Right ventricle myocardium superior (tissue), 1 donor: ENCODE data around the gene SH3BP4. TPM values are rescaled to one million over a fixed set of nuclear protein-coding genes. Genes with fewer than 3 reads are reported as not detected.

Source experiments
- ATAC-seq: fragments of 200-7000 bp; cut with Tn5 transposase; one replicate; pipeline ENCODE4 v1.9.1; 2020; ENCODE audit warnings: mild to moderate bottlenecking; ENCODE audit not compliant: poor library complexity
- DNase-seq: peaks from one replicate; pipeline ENCODE4 v3.0.0-alpha.2; 2020
- intact Hi-C: fragments of 100-400 bp; cut with DNase I; formaldehyde crosslinking; loops from one replicate; pipeline ENCODE4 v1.11.2; 2022
- total RNA-seq: library from RNA; stranded (reverse); fragmentation: NEBNext Ultra II Directional; extraction: Animal tissue kit (Norgen Biotek cat#: 25700); gene quantifications from one replicate; pipeline ENCODE4 v1.2.1, GENCODE V29; 2021
- donor health status: DM: no; HTN: yes; CAD: no; lungs with severe emphysema.

SH3BP4 gene
- total RNA-seq, 1 donor from 2014 or later: 9.0 TPM

- DNase-seq: no peak
- intact Hi-C loops: no loop called here
Observed at GRCh38 chr2:234960175-234961088, 8.6 kb downstream of the SH3BP4 start.

DNA sequence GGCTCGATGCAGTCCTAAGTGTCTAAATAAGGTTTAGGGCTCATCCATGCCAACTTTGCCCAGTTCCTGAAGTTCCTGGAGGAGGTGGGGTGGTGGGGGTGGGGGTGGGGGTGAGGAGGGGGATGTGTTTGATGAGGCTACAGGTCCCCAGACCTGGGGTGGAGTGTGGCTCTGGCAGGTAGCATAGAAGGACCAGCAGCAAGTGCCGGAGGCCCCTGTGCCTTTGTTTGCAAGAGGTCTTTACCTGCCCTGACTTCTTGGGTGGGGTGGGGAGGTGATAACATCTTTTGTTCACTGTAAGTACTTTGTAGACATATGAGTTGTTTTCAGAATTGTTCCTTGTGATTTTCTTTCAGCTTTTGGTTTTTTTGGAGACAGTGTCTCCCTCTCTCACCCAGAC, 10.0 kb downstream of the SH3BP4 start:
- intact Hi-C loops: no loop called here
- DNase-seq (no peak), ATAC-seq (no peak)

More at GRCh38 chr2:234960175-234961088, 8.6 kb downstream of the SH3BP4 start:
- no peak for ATAC-seq

GRCh38 chr2:234963773-234964615, 12.2 kb downstream of the SH3BP4 start:
- intact Hi-C loops: no loop called here
- no peak for ATAC-seq
- no peak for DNase-seq

GRCh38 chr2:234964631-234965461, 13.0 kb downstream of the SH3BP4 start:
- ATAC-seq: no peak
- DNase-seq: no peak
- intact Hi-C loops: no loop called here

GRCh38 chr2:234966340-234966739, 14.5 kb downstream of the SH3BP4 start:
- ATAC-seq (no peak), DNase-seq (no peak)
- intact Hi-C loops: no loop called here

GRCh38 chr2:234967201-234967869, 15.5 kb downstream of the SH3BP4 start:
- intact Hi-C loops: no loop called here
- DNase-seq: no peak
- no peak for ATAC-seq

GRCh38 chr2:234967870-234968208, 16.0 kb downstream of the SH3BP4 start:
- intact Hi-C loops: no loop called here
- DNase-seq: no peak
- ATAC-seq: no peak

GRCh38 chr2:234968631-234969305, 17.0 kb downstream of the SH3BP4 start:
- DNase-seq: no peak
- intact Hi-C loops: no loop called here
- no peak for ATAC-seq

DNA sequence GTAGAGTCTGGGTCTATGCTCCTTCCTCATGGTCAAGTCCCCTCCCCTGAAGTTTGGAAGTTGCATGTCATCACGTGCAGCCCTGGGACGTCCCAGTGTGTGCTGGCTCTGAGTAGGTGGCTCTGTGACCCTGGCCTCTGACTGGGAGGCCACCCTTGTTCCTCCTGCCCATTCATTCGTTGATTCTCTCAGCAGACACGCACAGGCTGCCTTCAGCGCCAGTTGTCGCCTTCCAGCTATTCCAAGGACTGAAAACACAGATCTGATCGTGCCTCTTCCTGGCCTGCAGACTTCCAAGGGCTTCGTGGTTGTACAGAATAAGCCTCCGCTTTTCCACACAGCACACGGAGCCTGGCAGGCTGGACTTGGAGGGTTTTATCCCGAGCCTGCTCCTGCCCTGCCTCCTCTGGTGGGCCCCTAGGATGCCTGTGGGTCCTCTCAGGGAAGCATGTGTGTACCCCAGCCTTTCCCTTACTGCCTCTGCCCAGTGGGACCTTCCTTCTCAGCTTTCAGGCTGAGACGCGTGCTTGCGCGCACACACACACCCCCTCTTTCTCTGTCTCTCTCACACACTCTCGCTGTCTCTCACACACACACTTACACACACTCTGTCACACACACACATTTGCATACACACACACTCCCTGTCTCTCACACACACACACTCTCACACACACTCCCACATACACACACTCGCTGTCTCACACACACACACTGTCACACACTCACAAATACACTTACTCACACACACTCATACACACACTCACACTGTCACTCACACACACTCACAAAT, 17.7 kb downstream of the SH3BP4 start:
- ATAC-seq (no peak), DNase-seq (no peak)
- intact Hi-C loops: no loop called here

- no peak for DNase-seq
- ATAC-seq: no peak
- intact Hi-C loops: no loop called here
Observed at GRCh38 chr2:234970099-234970440, 18.3 kb downstream of the SH3BP4 start.

- intact Hi-C loops: no loop called here
- DNase-seq: no peak
- no peak for ATAC-seq
Observed at GRCh38 chr2:234970477-234970882, 18.7 kb downstream of the SH3BP4 start.

GRCh38 chr2:234971496-234971895, 19.7 kb downstream of the SH3BP4 start:
- ATAC-seq (no peak), DNase-seq (no peak)
- intact Hi-C loops: no loop called here

DNA sequence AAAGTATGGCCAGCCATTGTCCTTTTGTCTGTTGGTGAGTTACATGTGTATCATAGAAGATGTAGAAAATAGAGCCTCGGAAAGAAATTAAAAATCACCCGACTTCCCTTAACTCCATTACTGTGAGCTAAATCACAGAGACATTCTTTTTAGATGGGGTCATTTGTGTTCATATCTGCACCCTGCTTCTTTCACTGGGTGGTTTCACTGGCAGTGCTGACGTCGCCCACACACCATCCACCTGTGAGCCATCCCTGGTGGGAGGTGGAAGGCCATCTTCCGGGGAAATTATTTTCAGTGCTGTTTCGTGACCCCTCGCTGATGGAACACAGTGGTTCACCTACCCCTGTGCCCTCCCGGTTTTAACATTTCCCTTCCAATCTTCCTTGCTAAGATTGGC, 21.2 kb downstream of the SH3BP4 start:
- ATAC-seq: no peak
- no peak for DNase-seq
- intact Hi-C loops: no loop called here

- ATAC-seq (peak; percentile 69), DNase-seq (no peak)
- intact Hi-C loops: no loop called here
Observed at GRCh38 chr2:234974501-234975385, 22.9 kb downstream of the SH3BP4 start.

DNA sequence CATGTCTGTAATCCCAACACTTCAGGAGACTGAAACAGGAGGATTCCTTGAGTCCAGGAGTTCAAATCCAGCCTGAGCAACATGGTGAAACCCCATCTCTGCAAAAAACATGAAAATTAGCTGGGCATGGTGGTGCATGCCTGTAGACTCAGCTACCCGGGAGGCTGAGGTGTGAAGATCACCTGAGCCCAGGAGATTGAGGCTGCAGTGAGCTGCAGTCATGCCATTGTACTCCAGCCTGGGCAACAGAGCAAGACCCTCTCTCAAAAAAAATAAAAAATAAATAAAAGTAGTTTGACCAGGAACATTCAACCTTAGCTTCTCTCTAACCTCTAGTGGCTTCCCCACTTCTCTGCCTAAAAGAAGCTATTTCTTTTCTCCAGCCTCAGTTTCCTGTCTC, 23.8 kb downstream of the SH3BP4 start:
- DNase-seq (no peak), ATAC-seq (no peak)
- intact Hi-C loops: no loop called here

DNA sequence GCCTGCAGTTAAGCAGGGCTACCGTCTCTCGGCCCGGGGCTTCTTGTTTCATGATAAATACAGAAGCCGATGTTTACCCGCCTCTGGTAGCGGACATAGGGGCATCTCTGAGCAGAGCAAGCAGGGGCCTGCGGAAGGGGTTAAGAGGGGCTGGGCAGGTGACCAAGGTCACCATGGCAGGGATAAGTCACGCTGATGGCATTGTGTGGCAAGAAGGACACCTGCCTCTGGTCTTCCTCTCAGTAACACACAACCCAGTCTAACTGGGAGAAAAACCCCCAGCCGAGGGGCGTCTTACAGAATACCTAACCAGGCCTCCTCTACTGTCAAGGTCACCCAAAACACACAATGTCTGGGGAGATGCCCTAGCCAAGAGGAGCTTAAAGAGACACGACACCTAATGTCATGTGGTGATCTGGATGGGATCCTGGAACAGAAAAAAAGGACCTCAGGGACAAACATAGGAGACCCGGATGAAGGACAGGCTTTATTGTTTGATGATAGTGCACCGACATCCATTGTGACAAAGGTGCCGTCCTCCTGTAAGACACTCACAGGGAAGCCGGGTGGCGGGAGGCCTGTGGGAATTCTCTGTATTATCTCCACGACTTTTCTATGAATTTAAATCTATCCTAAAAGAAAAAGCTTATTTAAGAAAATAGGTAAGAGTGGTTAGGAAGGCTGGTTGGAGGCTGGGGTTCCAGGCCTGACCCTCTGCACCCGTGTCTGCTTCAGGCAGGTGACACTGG, 24.8 kb downstream of the SH3BP4 start:
- intact Hi-C loops: no loop called here
- ATAC-seq: no peak
- no peak for DNase-seq
